ENCODE results near the gene POC1B.

Gene POC1B

GRCh38 chr12:89393551-89394121 is 132.2 kb downstream of the POC1B start:
- DNase-seq (ENCODE audit: low read depth) = peak; percentile 70
- no peak for TF ChIP-seq POLR2A (IDR thresholded peaks at IDR 0.05; ENCODE audit: extremely low read depth, insufficient read length)
- no peak for TF ChIP-seq MYC (IDR thresholded peaks at IDR 0.05; ENCODE audit: low read depth, low read length)
- no peak for TF ChIP-seq MAX (IDR thresholded peaks at IDR 0.05; ENCODE audit: low read depth, low read length)
- TF ChIP-seq, protein P1, sequence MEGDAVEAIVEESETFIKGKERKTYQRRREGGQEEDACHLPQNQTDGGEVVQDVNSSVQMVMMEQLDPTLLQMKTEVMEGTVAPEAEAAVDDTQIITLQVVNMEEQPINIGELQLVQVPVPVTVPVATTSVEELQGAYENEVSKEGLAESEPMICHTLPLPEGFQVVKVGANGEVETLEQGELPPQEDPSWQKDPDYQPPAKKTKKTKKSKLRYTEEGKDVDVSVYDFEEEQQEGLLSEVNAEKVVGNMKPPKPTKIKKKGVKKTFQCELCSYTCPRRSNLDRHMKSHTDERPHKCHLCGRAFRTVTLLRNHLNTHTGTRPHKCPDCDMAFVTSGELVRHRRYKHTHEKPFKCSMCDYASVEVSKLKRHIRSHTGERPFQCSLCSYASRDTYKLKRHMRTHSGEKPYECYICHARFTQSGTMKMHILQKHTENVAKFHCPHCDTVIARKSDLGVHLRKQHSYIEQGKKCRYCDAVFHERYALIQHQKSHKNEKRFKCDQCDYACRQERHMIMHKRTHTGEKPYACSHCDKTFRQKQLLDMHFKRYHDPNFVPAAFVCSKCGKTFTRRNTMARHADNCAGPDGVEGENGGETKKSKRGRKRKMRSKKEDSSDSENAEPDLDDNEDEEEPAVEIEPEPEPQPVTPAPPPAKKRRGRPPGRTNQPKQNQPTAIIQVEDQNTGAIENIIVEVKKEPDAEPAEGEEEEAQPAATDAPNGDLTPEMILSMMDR (IDR thresholded peaks at IDR 0.05; ENCODE audit: low read depth, low read length) = no peak
- H3K4me3 ChIP-seq (ENCODE audit: low read depth, low read length) = no peak overlapping the region

- DNase-seq (ENCODE audit: low read depth) = peak; percentile 73
- TF ChIP-seq POLR2A (IDR thresholded peaks at IDR 0.05; ENCODE audit: extremely low read depth, insufficient read length) = no peak
- no peak for TF ChIP-seq MAX (IDR thresholded peaks at IDR 0.05; ENCODE audit: low read depth, low read length)
- TF ChIP-seq, protein P1 (IDR thresholded peaks at IDR 0.05; ENCODE audit: low read depth, low read length) = no peak
- no peak for TF ChIP-seq MYC (IDR thresholded peaks at IDR 0.05; ENCODE audit: low read depth, low read length)
- no peak overlapping the region for H3K4me3 ChIP-seq (ENCODE audit: low read depth, low read length)
These were observed 133.5 kb downstream of the POC1B start for GRCh38 chr12:89392391-89392790.

DNA sequence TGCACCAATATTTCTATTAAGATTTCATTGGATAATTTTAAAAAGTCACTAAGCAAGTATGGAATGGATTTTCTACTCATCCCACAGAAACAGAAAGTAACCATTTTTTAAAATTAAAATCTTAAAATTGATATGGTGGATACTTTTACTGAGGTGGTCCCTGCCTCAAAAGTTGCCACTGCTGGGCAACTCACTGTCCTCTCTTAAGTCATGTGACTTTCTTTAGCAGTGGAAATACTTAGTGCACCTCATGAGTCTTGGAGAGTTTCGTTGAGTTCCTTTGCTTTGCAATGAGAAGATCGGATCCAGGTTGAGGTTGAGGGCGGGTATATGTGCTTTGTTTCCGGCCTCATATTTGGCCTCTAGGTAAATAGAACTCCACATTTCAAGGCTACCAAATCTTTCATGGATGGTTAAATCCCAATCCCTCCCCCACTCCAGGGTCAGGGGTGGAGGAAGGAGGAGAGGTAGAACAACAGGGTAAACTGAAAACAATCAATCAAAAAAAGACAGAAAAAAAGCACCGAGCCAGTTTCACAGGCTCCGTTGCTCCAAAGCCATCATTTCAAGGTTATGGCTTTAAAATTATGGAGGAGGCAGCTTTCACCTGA is 134.0 kb downstream of the POC1B start:
- peak; percentile 27 for DNase-seq (ENCODE audit: low read depth)
- no peak overlapping the region for H3K4me3 ChIP-seq (ENCODE audit: low read depth, low read length)
- TF ChIP-seq POLR2A (IDR thresholded peaks at IDR 0.05; ENCODE audit: extremely low read depth, insufficient read length) = no peak
- TF ChIP-seq, protein P1 (IDR thresholded peaks at IDR 0.05; ENCODE audit: low read depth, low read length) = no peak
- no peak for TF ChIP-seq MAX (IDR thresholded peaks at IDR 0.05; ENCODE audit: low read depth, low read length)
- no peak for TF ChIP-seq MYC (IDR thresholded peaks at IDR 0.05; ENCODE audit: low read depth, low read length)

DNA sequence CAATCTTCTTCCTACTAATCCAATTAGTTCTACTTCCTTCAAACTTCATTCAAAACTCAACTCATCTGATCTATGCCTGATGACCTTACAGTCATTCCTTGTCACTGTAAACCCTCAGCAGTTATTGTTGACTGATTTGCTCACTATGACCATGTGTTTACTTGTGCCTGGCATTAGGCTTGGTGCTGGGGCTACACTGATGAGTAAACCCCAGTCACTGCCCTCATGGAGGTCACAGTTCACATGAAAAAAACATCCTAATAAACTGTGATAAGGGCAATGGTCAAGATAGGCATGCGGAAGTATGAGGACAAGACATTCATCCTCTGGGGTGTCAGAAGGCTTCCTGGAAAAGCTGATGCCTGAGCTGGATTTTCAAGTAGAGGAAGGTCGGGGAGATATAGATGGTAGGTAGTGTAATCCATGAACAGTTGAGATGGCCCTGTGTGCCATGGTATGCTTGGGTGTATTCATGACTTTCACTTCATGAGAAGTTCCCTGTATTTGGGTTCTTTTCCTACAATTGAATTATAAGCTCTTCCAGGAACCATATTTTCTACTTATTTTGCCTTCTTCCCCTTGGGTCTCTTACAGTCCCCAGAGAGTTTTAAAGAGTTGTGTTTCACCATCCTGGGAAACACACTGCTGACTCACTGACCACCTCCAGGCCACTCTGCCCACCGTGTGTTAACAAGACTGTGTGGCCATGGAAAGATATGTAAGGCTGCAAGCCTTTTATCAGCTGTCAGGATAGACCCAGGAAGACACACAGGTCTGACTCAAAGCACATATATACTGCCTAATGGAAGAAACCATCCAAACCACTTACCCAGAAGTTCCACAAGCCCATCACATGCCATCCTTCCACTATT is 134.8 kb downstream of the POC1B start:
- TF ChIP-seq MYC (IDR thresholded peaks at IDR 0.05; ENCODE audit: low read depth, low read length) (peak; percentile 27; the same call in 1 of the 2 replicates), MAX (IDR thresholded peaks at IDR 0.05; ENCODE audit: low read depth, low read length) (peak; percentile 32), POLR2A (IDR thresholded peaks at IDR 0.05; ENCODE audit: extremely low read depth, insufficient read length) (no peak)
- TF ChIP-seq, protein P1 (IDR thresholded peaks at IDR 0.05; ENCODE audit: low read depth, low read length) = no peak
- no peak overlapping the region for H3K4me3 ChIP-seq (ENCODE audit: low read depth, low read length)
- DNase-seq (ENCODE audit: low read depth) = peak; percentile 98

DNA sequence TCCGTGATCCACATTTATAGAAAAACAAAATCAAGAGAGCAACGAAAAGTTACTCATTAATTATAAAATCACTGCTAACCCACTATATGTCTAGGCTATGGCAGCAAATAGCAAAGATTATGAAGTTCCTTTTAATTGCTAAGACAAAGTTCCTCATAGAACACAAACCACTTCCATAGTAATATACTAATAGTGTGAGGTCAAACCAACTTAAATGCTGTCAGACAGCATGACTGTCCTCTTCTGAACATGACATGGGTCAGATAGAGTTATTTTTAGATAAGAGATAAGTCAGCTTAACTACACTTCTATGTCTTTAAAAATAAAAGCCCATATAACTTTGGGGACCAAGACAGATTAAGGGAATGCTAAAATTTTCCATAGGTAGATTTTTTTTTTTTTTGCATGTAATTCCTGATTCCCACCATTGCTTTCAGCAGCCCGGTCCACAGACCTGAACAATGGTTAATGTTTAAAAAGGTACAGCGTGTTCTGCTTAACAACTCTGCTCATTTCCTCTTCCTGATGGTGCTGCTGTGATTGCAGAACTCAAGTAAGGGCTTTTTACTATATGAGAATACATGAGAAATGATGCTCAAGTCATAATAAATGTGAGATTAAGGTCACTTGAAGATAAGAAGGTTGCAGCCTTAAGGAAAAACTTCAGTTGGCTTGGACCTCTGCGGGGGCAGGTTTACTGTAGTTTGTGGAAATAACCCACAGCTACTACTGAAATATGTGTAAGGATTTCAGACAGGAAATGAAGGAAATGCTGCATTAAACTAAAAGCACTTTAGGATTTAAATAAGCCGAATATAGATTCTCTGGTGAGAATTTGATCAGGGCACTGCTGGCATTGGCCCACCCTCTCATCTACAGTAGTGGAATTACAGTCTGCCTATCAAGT is 135.8 kb downstream of the POC1B start:
- TF ChIP-seq MYC (IDR thresholded peaks at IDR 0.05; ENCODE audit: low read depth, low read length) = no peak
- no peak for TF ChIP-seq MAX (IDR thresholded peaks at IDR 0.05; ENCODE audit: low read depth, low read length)
- TF ChIP-seq, protein P1 (IDR thresholded peaks at IDR 0.05; ENCODE audit: low read depth, low read length) = no peak
- no peak for TF ChIP-seq POLR2A (IDR thresholded peaks at IDR 0.05; ENCODE audit: extremely low read depth, insufficient read length)
- peak; percentile 33 for DNase-seq (ENCODE audit: low read depth)
- H3K4me3 ChIP-seq (ENCODE audit: low read depth, low read length) = no peak overlapping the region

Data from NB4 (cell line).